ENCODE measurements around the gene TACC3. TPM values are rescaled to one million over a fixed set of nuclear protein-coding genes. Genes with fewer than 3 reads are reported as not detected.
"Not testable (repeated sequence)": the region's sequence is repeated elsewhere in the genome, so short reads cannot be mapped to it uniquely, and the experiment has no call there.

TACC3 gene
- total RNA-seq, 4 donors from 2014 or later: 19.1 to 138 (median 28.0) TPM

GRCh38 chr4:1693131-1693896 is 28.0 kb upstream of the TACC3 start:
- peak; percentile 54 to 83 (median 80) for DNase-seq
- Histone ChIP-seq H3K4me3 (no peak overlapping the region), H3K27me3 (no peaks in the 10 kb centered on the region), H3K36me3 (peaks cover 0 to 77% (median 0%) of the 10 kb centered on the region in 3 donors), H3K9me3 (no peaks in the 10 kb centered on the region), H3K27ac (no peak overlapping the region), H3K4me1 (no peaks in the 10 kb centered on the region)
- TF ChIP-seq CTCF (IDR thresholded peaks at IDR 0.05) (peak; percentile 83 to 91 (median 89)), POLR2A (IDR thresholded peaks at IDR 0.05) (no peak)

GRCh38 chr4:1695913-1696312 is 25.4 kb upstream of the TACC3 start:
- TF ChIP-seq POLR2A (IDR thresholded peaks at IDR 0.05) (no peak), CTCF (IDR thresholded peaks at IDR 0.05) (no peak)
- Histone ChIP-seq H3K27me3 (no peaks in the 10 kb centered on the region), H3K36me3 (peaks cover 0 to 85% (median 0%) of the 10 kb centered on the region in 3 donors), H3K4me1 (no peaks in the 10 kb centered on the region), H3K4me3 (no peak overlapping the region), H3K9me3 (no peaks in the 10 kb centered on the region), H3K27ac (no peak overlapping the region)
- DNase-seq: no peak

GRCh38 chr4:1701671-1702070 is 19.6 kb upstream of the TACC3 start:
- not testable (repeated sequence) for DNase-seq, H3K4me1 ChIP-seq, H3K4me3 ChIP-seq, H3K27ac ChIP-seq, H3K9me3 ChIP-seq, H3K27me3 ChIP-seq
- H3K36me3 ChIP-seq: peaks cover 0 to 67% (median 0%) of the 10 kb centered on the region in 3 donors

GRCh38 chr4:1703867-1704266 is 17.5 kb upstream of the TACC3 start:
- H3K4me1 ChIP-seq: no peaks in the 10 kb centered on the region
- no peak overlapping the region for H3K4me3 ChIP-seq
- H3K27ac ChIP-seq: no peak overlapping the region
- H3K36me3 ChIP-seq: peaks cover 0 to 46% (median 0%) of the 10 kb centered on the region in 3 donors
- TF ChIP-seq POLR2A (IDR thresholded peaks at IDR 0.05) (no peak), CTCF (IDR thresholded peaks at IDR 0.05) (no peak)
- DNase-seq: no peak
- H3K9me3 ChIP-seq: no peaks in the 10 kb centered on the region
- no peaks in the 10 kb centered on the region for H3K27me3 ChIP-seq

- TF ChIP-seq CTCF (IDR thresholded peaks at IDR 0.05): no peak
- no peak for TF ChIP-seq POLR2A (IDR thresholded peaks at IDR 0.05)
- H3K36me3 ChIP-seq: peaks cover 0 to 34% (median 0%) of the 10 kb centered on the region in 3 donors
These were observed 15.6 kb upstream of the TACC3 start for GRCh38 chr4:1705732-1706131.

GRCh38 chr4:1706358-1706757 is 15.0 kb upstream of the TACC3 start:
- Histone ChIP-seq H3K4me1 (peaks cover 0 to 11% (median 9%) of the 10 kb centered on the region in 4 donors), H3K27me3 (no peaks in the 10 kb centered on the region), H3K36me3 (peaks cover 0 to 34% (median 0%) of the 10 kb centered on the region in 3 donors), H3K9me3 (no peaks in the 10 kb centered on the region), H3K4me3 (no peak overlapping the region), H3K27ac (no peak overlapping the region)
- no peak for DNase-seq
- no peak for TF ChIP-seq CTCF (IDR thresholded peaks at IDR 0.05)
- TF ChIP-seq POLR2A (IDR thresholded peaks at IDR 0.05): no peak

More at GRCh38 chr4:1705732-1706131, 15.6 kb upstream of the TACC3 start:
- Histone ChIP-seq H3K27ac (no peak overlapping the region), H3K4me3 (no peak overlapping the region), H3K9me3 (no peaks in the 10 kb centered on the region), H3K4me1 (peaks cover 0 to 9% (median 4%) of the 10 kb centered on the region in 4 donors), H3K27me3 (no peaks in the 10 kb centered on the region)
- DNase-seq: no peak

Measured in Peyer's patch (tissue), 4 donors.